Measurements from ENCODE around the gene ADARB2.

The ADARB2 gene

GRCh38 chr10:1658658-1659057 lies 78.7 kb downstream of the ADARB2 start:
- Mint-ChIP-seq H3K4me1 (ENCODE audit: low read depth) (no peaks in the 10 kb centered on the region), H3K27ac (no peak overlapping the region), H3K4me3 (no peak overlapping the region), H3K27me3 (peaks cover 2% of the 10 kb centered on the region), H3K36me3 (ENCODE audit: low read depth) (no peaks in the 10 kb centered on the region), H3K9me3 (no peaks in the 10 kb centered on the region)
- intact Hi-C loops (cut with micrococcal nuclease): no loop called here

- intact Hi-C loops (cut with micrococcal nuclease): no loop called here
- no peaks in the 10 kb centered on the region for H3K4me1 Mint-ChIP-seq (ENCODE audit: low read depth)
- no peaks in the 10 kb centered on the region for H3K36me3 Mint-ChIP-seq (ENCODE audit: low read depth)
- no peaks in the 10 kb centered on the region for H3K9me3 Mint-ChIP-seq
- no peak overlapping the region for H3K27ac Mint-ChIP-seq
- no peak overlapping the region for H3K4me3 Mint-ChIP-seq
- H3K27me3 Mint-ChIP-seq: peaks cover 2% of the 10 kb centered on the region
These were observed 79.8 kb downstream of the ADARB2 start for GRCh38 chr10:1657479-1657878.

DNA sequence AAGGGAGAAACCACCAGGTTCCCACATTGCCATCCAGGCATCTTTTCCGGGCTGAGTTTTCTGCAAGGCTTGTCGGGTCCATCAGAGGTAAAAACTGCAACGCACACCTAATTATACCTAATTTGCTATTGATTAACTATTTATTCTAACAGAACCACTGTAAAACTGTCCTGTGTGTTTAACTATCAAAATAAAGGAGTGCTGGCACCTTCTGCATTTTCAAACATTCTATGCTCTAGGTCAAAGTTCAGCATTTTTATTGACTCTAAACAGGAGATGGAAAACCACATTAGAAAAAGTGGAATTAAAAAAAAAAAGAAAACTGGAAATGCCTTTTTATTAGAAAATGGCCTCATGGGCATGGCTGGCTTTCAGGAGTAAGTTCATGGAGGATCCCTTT lies 82.0 kb downstream of the ADARB2 start:
- H3K27me3 Mint-ChIP-seq: peaks cover 2% of the 10 kb centered on the region
- no peak overlapping the region for H3K4me3 Mint-ChIP-seq
- no peak overlapping the region for H3K27ac Mint-ChIP-seq
- no peaks in the 10 kb centered on the region for H3K9me3 Mint-ChIP-seq
- intact Hi-C loops (cut with micrococcal nuclease): no loop called here
- H3K4me1 Mint-ChIP-seq (ENCODE audit: low read depth): no peaks in the 10 kb centered on the region
- H3K36me3 Mint-ChIP-seq (ENCODE audit: low read depth): no peaks in the 10 kb centered on the region

GRCh38 chr10:1654811-1655356 lies 82.4 kb downstream of the ADARB2 start:
- Mint-ChIP-seq H3K36me3 (ENCODE audit: low read depth) (no peaks in the 10 kb centered on the region), H3K4me3 (no peak overlapping the region), H3K27ac (no peak overlapping the region), H3K9me3 (no peaks in the 10 kb centered on the region), H3K27me3 (peaks cover 2% of the 10 kb centered on the region), H3K4me1 (ENCODE audit: low read depth) (no peaks in the 10 kb centered on the region)
- intact Hi-C loops (cut with micrococcal nuclease): no loop called here

- Mint-ChIP-seq H3K36me3 (ENCODE audit: low read depth) (no peaks in the 10 kb centered on the region), H3K4me3 (no peak overlapping the region), H3K27ac (no peak overlapping the region), H3K9me3 (no peaks in the 10 kb centered on the region), H3K4me1 (ENCODE audit: low read depth) (no peaks in the 10 kb centered on the region), H3K27me3 (peaks cover 2% of the 10 kb centered on the region)
- intact Hi-C loops (cut with micrococcal nuclease): no loop called here
These were observed 83.1 kb downstream of the ADARB2 start for GRCh38 chr10:1654247-1654646.

DNA sequence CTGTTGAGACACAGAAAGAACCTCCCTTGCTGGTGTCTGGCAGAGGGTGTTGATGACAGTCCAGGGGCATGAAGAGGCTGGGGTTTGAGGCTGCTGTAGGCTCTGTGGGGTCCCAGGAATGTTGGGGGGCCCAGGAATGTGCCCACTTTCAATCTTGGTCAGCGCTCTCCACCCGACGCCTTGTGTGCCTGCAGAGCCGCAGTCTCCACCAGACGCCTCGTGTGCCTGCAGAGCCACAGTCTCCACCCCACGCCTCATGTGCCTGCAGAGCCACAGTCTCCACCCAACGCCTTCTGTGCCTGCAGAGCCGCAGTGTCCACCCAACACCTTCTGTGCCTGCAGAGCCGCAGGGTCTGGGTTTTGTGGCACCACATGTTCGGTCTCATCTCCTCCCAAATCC lies 84.0 kb downstream of the ADARB2 start:
- intact Hi-C loops (cut with micrococcal nuclease): no loop called here
- Mint-ChIP-seq H3K27ac (no peak overlapping the region), H3K9me3 (no peaks in the 10 kb centered on the region), H3K27me3 (peaks cover 2% of the 10 kb centered on the region), H3K36me3 (ENCODE audit: low read depth) (no peaks in the 10 kb centered on the region), H3K4me1 (ENCODE audit: low read depth) (no peaks in the 10 kb centered on the region), H3K4me3 (no peak overlapping the region)

GRCh38 chr10:1652151-1652550 lies 85.2 kb downstream of the ADARB2 start:
- intact Hi-C loops (cut with micrococcal nuclease): no loop called here
- H3K4me3 Mint-ChIP-seq: no peak overlapping the region
- no peaks in the 10 kb centered on the region for H3K9me3 Mint-ChIP-seq
- H3K27me3 Mint-ChIP-seq: no peaks in the 10 kb centered on the region
- no peaks in the 10 kb centered on the region for H3K4me1 Mint-ChIP-seq (ENCODE audit: low read depth)
- no peaks in the 10 kb centered on the region for H3K36me3 Mint-ChIP-seq (ENCODE audit: low read depth)
- H3K27ac Mint-ChIP-seq: no peak overlapping the region

DNA sequence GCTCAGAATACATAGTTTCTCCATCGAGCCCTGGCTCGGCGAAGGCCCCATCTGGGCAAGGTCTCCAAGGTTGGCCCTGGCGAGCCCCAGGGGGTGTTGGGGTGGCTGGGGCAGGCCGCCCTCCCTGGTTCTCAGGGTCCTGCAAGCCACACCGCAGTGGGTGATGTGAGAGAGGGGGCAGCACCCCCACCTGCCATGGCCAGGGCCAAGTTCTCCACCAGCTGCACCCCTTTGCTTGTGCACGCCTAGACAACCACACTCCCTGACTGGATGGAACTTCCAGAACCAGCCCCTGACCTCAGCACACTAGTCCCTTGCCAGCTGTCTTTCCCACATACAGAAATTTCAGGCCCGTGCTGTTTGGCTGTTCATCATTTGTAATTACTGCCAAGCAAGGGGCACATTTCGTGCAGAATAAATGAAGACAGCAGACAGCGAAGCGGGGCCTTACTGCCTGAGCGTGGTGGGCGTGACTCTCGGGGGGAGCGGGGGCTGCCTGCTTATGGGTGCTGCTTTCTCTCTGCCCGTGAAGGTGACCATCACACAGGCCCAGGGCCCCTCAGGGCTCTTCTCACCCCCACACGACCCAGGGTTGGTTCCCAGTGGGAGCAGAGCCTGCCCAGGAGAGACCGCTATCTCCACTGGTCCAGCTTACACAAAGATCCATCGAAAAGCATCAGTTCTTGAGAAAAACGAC lies 85.9 kb downstream of the ADARB2 start:
- Mint-ChIP-seq H3K4me1 (ENCODE audit: low read depth) (no peaks in the 10 kb centered on the region), H3K9me3 (no peaks in the 10 kb centered on the region), H3K36me3 (ENCODE audit: low read depth) (no peaks in the 10 kb centered on the region), H3K4me3 (no peak overlapping the region), H3K27ac (no peak overlapping the region), H3K27me3 (no peaks in the 10 kb centered on the region)
- intact Hi-C loops (cut with micrococcal nuclease): no loop called here

- Mint-ChIP-seq H3K27ac (no peak overlapping the region), H3K36me3 (ENCODE audit: low read depth) (no peaks in the 10 kb centered on the region), H3K27me3 (no peaks in the 10 kb centered on the region), H3K4me3 (no peak overlapping the region), H3K9me3 (no peaks in the 10 kb centered on the region), H3K4me1 (ENCODE audit: low read depth) (no peaks in the 10 kb centered on the region)
- intact Hi-C loops (cut with micrococcal nuclease): no loop called here
These were observed 86.6 kb downstream of the ADARB2 start for GRCh38 chr10:1650542-1651269.

- intact Hi-C loops (cut with micrococcal nuclease): no loop called here
- no peaks in the 10 kb centered on the region for H3K9me3 Mint-ChIP-seq
- no peaks in the 10 kb centered on the region for H3K36me3 Mint-ChIP-seq (ENCODE audit: low read depth)
- no peaks in the 10 kb centered on the region for H3K27me3 Mint-ChIP-seq
- H3K27ac Mint-ChIP-seq: no peak overlapping the region
- H3K4me1 Mint-ChIP-seq (ENCODE audit: low read depth): no peaks in the 10 kb centered on the region
- H3K4me3 Mint-ChIP-seq: no peak overlapping the region
These were observed 88.7 kb downstream of the ADARB2 start for GRCh38 chr10:1648648-1649047.

DNA sequence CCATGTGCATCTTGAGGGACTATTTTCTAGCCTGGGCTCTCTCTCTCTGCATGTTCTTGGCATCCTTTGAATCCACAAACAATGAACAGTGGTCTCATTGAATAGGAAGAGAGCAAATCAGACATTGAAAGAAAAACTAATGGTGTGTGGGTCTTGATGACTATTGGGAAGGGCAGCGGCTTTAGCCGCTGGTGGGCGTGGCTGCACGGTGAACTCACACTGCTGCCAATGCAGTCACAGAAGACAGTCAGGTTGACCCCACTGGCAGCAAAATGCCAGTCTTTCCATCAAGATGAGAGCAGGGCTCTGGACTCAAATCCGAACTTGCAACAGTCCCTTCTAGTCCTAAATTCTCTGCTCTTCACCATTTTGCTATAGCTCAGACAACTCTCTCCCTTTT lies 91.0 kb downstream of the ADARB2 start:
- Mint-ChIP-seq H3K9me3 (no peaks in the 10 kb centered on the region), H3K36me3 (ENCODE audit: low read depth) (no peaks in the 10 kb centered on the region), H3K27me3 (no peaks in the 10 kb centered on the region), H3K4me3 (no peak overlapping the region), H3K4me1 (ENCODE audit: low read depth) (no peaks in the 10 kb centered on the region), H3K27ac (no peak overlapping the region)
- intact Hi-C loops (cut with micrococcal nuclease): no loop called here

DNA sequence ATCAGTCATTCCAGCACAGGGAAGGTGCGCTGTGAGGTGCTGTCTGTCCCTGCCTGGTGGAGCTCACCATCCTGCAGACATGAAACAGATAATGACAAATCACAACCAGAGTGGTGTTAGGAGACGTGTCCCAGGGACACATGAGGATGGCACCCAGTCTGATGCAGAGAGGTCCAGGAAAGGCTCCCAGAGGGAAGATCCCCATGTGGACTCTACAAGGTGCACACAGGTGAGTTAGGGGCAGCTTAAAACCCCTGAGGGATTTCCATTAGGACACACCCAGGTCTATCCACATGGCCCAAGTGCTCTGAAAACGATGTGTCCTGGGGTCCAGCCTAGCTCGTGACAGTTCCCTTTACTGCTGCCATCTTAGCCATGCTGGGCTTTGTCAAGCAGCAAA lies 91.4 kb downstream of the ADARB2 start:
- H3K9me3 Mint-ChIP-seq: no peaks in the 10 kb centered on the region
- no peak overlapping the region for H3K4me3 Mint-ChIP-seq
- intact Hi-C loops (cut with micrococcal nuclease): no loop called here
- no peak overlapping the region for H3K27ac Mint-ChIP-seq
- no peaks in the 10 kb centered on the region for H3K36me3 Mint-ChIP-seq (ENCODE audit: low read depth)
- H3K4me1 Mint-ChIP-seq (ENCODE audit: low read depth): no peaks in the 10 kb centered on the region
- H3K27me3 Mint-ChIP-seq: no peaks in the 10 kb centered on the region

- Mint-ChIP-seq H3K9me3 (no peaks in the 10 kb centered on the region), H3K27me3 (no peaks in the 10 kb centered on the region), H3K36me3 (ENCODE audit: low read depth) (no peaks in the 10 kb centered on the region), H3K4me3 (no peak overlapping the region), H3K27ac (no peak overlapping the region), H3K4me1 (ENCODE audit: low read depth) (no peaks in the 10 kb centered on the region)
- intact Hi-C loops (cut with micrococcal nuclease): no loop called here
These were observed 93.1 kb downstream of the ADARB2 start for GRCh38 chr10:1644191-1644711.

GRCh38 chr10:1643908-1644179 lies 93.5 kb downstream of the ADARB2 start:
- Mint-ChIP-seq H3K36me3 (ENCODE audit: low read depth) (no peaks in the 10 kb centered on the region), H3K4me3 (no peak overlapping the region), H3K27ac (no peak overlapping the region), H3K27me3 (no peaks in the 10 kb centered on the region), H3K9me3 (no peaks in the 10 kb centered on the region), H3K4me1 (ENCODE audit: low read depth) (no peaks in the 10 kb centered on the region)
- intact Hi-C loops (cut with micrococcal nuclease): no loop called here

Data from dendritic cell treated with granulocyte-macrophage colony-stimulating factor and Interleukin-4, amounts not matched to agents 40 ng/mL and 50 ng/mL, for 4 days (primary cell).